Pericardium fibroblast (primary cell): ENCODE results near the gene CAD. TPM values are rescaled to one million over a fixed set of nuclear protein-coding genes. Genes with fewer than 3 reads are reported as not detected.

Experiments used
- total RNA-seq: library from RNA; depleted of rRNA; stranded (reverse); fragments of >200 nt; gene quantifications from 2 replicates; pipeline ENCODE4 v1.2.3, GENCODE V29; 2015

CAD gene
- 31.2 and 41.0 TPM in 2 replicates for total RNA-seq

GRCh38 chr2:27217173-27218121, at the start of gene CAD:
Gene CAD, plus strand, starts transcription at chr2:27217369. Its CDS starts 183 bp downstream, at chr2:27217552.

GRCh38 chr2:27211943-27212625, 5.1 kb upstream of the CAD start, which contains the start of the genes ATRAID and SLC5A6:
Gene ATRAID, plus strand, starts transcription at chr2:27212041. Its CDS starts 328 bp downstream, at chr2:27212369.
Gene SLC5A6, minus strand, starts transcription at chr2:27212268. Its CDS starts 4,618 bp downstream, at chr2:27207650.

GRCh38 chr2:27262379-27263286, 45.5 kb downstream of the CAD start, which contains the start of gene SLC30A3:
Gene SLC30A3, minus strand, starts transcription at chr2:27263047. Its CDS starts 141 bp downstream, at chr2:27262906.

GRCh38 chr2:27275211-27276150, 58.3 kb downstream of the CAD start, which contains the start of gene DNAJC5G:
Gene DNAJC5G, plus strand, starts transcription at chr2:27275433. Its CDS starts 1,296 bp downstream, at chr2:27276729.

GRCh38 chr2:27281855-27282559, 64.8 kb downstream of the CAD start, which contains the start of gene TRIM54:
Gene TRIM54, plus strand, starts transcription at chr2:27282429. Its CDS starts 303 bp downstream, at chr2:27282732.

Other genes starting within 250 kb of the CAD start
- gene MAPRE3, start 246.7 kb upstream of the CAD start, total RNA-seq, result 2.6 and 3.2 TPM in 2 replicates
- 36.8 and 38.7 TPM in 2 replicates for gene TMEM214, start 184.4 kb upstream of the CAD start, total RNA-seq
- gene AGBL5, start 165.7 kb upstream of the CAD start, total RNA-seq, result 11.9 and 16.3 TPM in 2 replicates
- 432 and 658 TPM in 2 replicates for gene OST4, start 145.7 kb upstream of the CAD start, total RNA-seq
- 242 and 312 TPM in 2 replicates for gene EMILIN1, start 138.8 kb upstream of the CAD start, total RNA-seq
- 0.12 TPM in 1 of 2 replicates, not detected in the other for gene KHK, start 130.6 kb upstream of the CAD start, total RNA-seq
- gene CGREF1, start 98.2 kb upstream of the CAD start, total RNA-seq, result 9.0 and 10.2 TPM in 2 replicates
- not detected in 2 replicates for gene ABHD1, start 93.6 kb upstream of the CAD start, total RNA-seq
- 40.9 and 59.7 TPM in 2 replicates for gene PREB, start 82.7 kb upstream of the CAD start, total RNA-seq
- gene PRR30, start 78.0 kb upstream of the CAD start, total RNA-seq, result not detected in 2 replicates
- 0.09 TPM in 1 of 2 replicates, not detected in the other for gene TCF23, start 68.4 kb upstream of the CAD start, total RNA-seq
- 170 and 171 TPM in 2 replicates for gene ATRAID, start 5.3 kb upstream of the CAD start, total RNA-seq
- 15.8 and 19.3 TPM in 2 replicates for gene SLC5A6, start 5.1 kb upstream of the CAD start, total RNA-seq
- gene SLC30A3, start 45.7 kb downstream of the CAD start, total RNA-seq, result not detected in 2 replicates
- not detected in 2 replicates for gene DNAJC5G, start 58.1 kb downstream of the CAD start, total RNA-seq
- not detected in 2 replicates for gene TRIM54, start 65.1 kb downstream of the CAD start, total RNA-seq
- 0.35 and 2.0 TPM in 2 replicates for gene UCN, start 91.1 kb downstream of the CAD start, total RNA-seq
- 93.4 and 101 TPM in 2 replicates for gene MPV17, start 105.7 kb downstream of the CAD start, total RNA-seq
- gene GTF3C2, start 139.4 kb downstream of the CAD start, total RNA-seq, result 24.5 and 24.8 TPM in 2 replicates
- gene EIF2B4, start 153.0 kb downstream of the CAD start, total RNA-seq, result 27.5 and 28.7 TPM in 2 replicates
- gene SNX17, start 153.2 kb downstream of the CAD start, total RNA-seq, result 134 and 146 TPM in 2 replicates
- 3.9 and 9.0 TPM in 2 replicates for gene ZNF513, start 163.4 kb downstream of the CAD start, total RNA-seq
- 49.5 and 66.2 TPM in 2 replicates for gene PPM1G, start 192.2 kb downstream of the CAD start, total RNA-seq
- gene NRBP1, start 211.3 kb downstream of the CAD start, total RNA-seq, result 79.3 and 91.0 TPM in 2 replicates
- 5.2 TPM in 1 of 2 replicates, not detected in the other for gene KRTCAP3, start 225.0 kb downstream of the CAD start, total RNA-seq